A549 (cell line): ENCODE data around the gene ROBO1.

Experiments
- BCL3 ChIP-seq: fragments of >200 bp; sonication (Bioruptor Twin); formaldehyde crosslinking; IDR thresholded peaks from 3 replicates; pipeline ENCODE4 v1.6.1; 2016
- CHD2 ChIP-seq: fragments of 150-350 bp; IDR thresholded peaks from 2 replicates; pipeline ENCODE4 v1.6.1; 2014; ENCODE audit warnings: low read length; ENCODE audit not compliant: partially characterized antibody
- CHD4 ChIP-seq: fragments of 200-600 bp; sonication (generic); IDR thresholded peaks from 2 replicates; pipeline ENCODE4 v1.6.1; 2016; ENCODE audit warnings: antibody characterized with exemption, mild to moderate bottlenecking, borderline replicate concordance
- CTCF ChIP-seq: fragments of >200 bp; sonication (Bioruptor Twin); formaldehyde crosslinking; IDR thresholded peaks from 3 replicates; pipeline ENCODE4 v1.5.1; 2016
- E2F6 ChIP-seq: IDR thresholded peaks from 2 replicates; pipeline ENCODE4 v1.6.1; 2012; ENCODE audit warnings: low read depth, borderline replicate concordance
- MAFK ChIP-seq: fragments of 450-650 bp; IDR thresholded peaks from 2 replicates; pipeline ENCODE4 v1.6.1; 2014; ENCODE audit not compliant: partially characterized antibody
- NR3C1 ChIP-seq: fragments of >200 bp; sonication (Bioruptor Twin); formaldehyde crosslinking; IDR thresholded peaks from 3 replicates; pipeline ENCODE4 v1.6.1; 2017
- PBX3 ChIP-seq: IDR thresholded peaks from 2 replicates; pipeline ENCODE4 v1.6.1; 2012
- POLR2A ChIP-seq: IDR thresholded peaks from 2 replicates; pipeline ENCODE4 v1.6.1; 2012; ENCODE audit warnings: mild to moderate bottlenecking, low read length
- RAD21 ChIP-seq, 2 experiments: fragments of >200 bp in 1 of 2; sonication (Bioruptor Twin) in 1 of 2; formaldehyde crosslinking in 1 of 2; IDR thresholded peaks in 1 of 2; conservative IDR thresholded peaks in 1 of 2; 2 replicates in 1 of 2; 3 replicates in 1 of 2; pipeline ENCODE4 v1.6.1; 2012 to 2018; ENCODE audit warnings: inconsistent platforms in 1 of 2
- RCOR1 ChIP-seq: fragments of 150-350 bp; IDR thresholded peaks from 2 replicates; pipeline ENCODE4 v1.6.1; 2014; ENCODE audit warnings: antibody characterized with exemption, low read length, low read depth
- REST ChIP-seq: fragments of 200-600 bp; sonication (generic); IDR thresholded peaks from 2 replicates; pipeline ENCODE4 v1.6.1; 2016; ENCODE audit warnings: antibody characterized with exemption, mild to moderate bottlenecking, moderate library complexity
- USF2 ChIP-seq: fragments of 450-650 bp; IDR thresholded peaks from 2 replicates; pipeline ENCODE4 v1.6.1; 2014; ENCODE audit warnings: antibody characterized with exemption
- ZFP36 ChIP-seq: fragments of 450-650 bp; IDR thresholded peaks from 2 replicates; pipeline ENCODE4 v1.6.1; 2014; ENCODE audit warnings: borderline replicate concordance; ENCODE audit not compliant: partially characterized antibody

- TF ChIP-seq RCOR1 (no peak), CTCF (no peak), USF2 (no peak), RAD21 (conservative IDR thresholded peaks at IDR 0.05 in 1 of 2, IDR thresholded peaks at IDR 0.05 in 1 of 2) (no peak), POLR2A (no peak), CHD4 (no peak), NR3C1 (no peak), BCL3 (no peak), ZFP36 (no peak), PBX3 (no peak), E2F6 (no peak), MAFK (no peak), REST (no peak), CHD2 (no peak)
Observed at GRCh38 chr3:79410617-79411016, 357.2 kb downstream of the ROBO1 start.
